SK-N-SH (cell line): ENCODE measurements around the gene LRRC27. TPM values are rescaled to one million over a fixed set of nuclear protein-coding genes. Genes with fewer than 3 reads are reported as not detected.

Experiments
- CTCF ChIA-PET: fragments of 300-600, 350-600 bp; formaldehyde crosslinking; extraction: SDS; loops from one replicate; lab custom pipeline; 2021; lab: Yijun Ruan, JAX
- POLR2A ChIA-PET: fragments of 350-600 bp; sonication (Branson Sonifier 250); formaldehyde crosslinking; extraction: SDS; loops from one replicate; lab custom pipeline; 2020; ENCODE audit warnings: antibody characterized with exemption, inconsistent platforms; lab: Yijun Ruan, JAX
- DNase-seq: peaks from one replicate; pipeline ENCODE4 v3.0.0; 2012
- H2AFZ ChIP-seq: fragments of 200-600 bp; sonication (generic); 2 replicates; pipeline ENCODE4 v1.8.1; 2016; ENCODE audit warnings: antibody characterized with exemption, mild to moderate bottlenecking, low read depth
- H3F3A ChIP-seq: fragments of 200-600 bp; sonication (generic); replicated peaks from 2 replicates; pipeline ENCODE3; 2016; ENCODE audit warnings: antibody characterized with exemption, mild to moderate bottlenecking; ENCODE audit not compliant: insufficient read depth
- H3K27ac ChIP-seq, 2 experiments: fragments of 200-500 bp in 1 of 2; fragments of 200-600 bp in 1 of 2; sonication (Bioruptor generic) in 1 of 2; sonication (generic), shearing (Covaris generic) in 1 of 2; 2 replicates each; pipeline versions ENCODE4 v1.5.1 to v1.6.1; 2014 to 2016; ENCODE audit warnings: low read depth in 2 of 2, inconsistent platforms in 1 of 2, low read length in 1 of 2, mild to moderate bottlenecking in 1 of 2, mixed read lengths in 1 of 2
- H3K27me3 ChIP-seq: fragments of 200-600 bp; sonication (generic), shearing (Covaris generic); 2 replicates; pipeline ENCODE4 v1.6.1; 2016; ENCODE audit warnings: mixed run types; ENCODE audit not compliant: insufficient read depth
- H3K36me3 ChIP-seq, 2 experiments: fragments of 200-500 bp in 1 of 2; fragments of 200-600 bp in 1 of 2; sonication (Bioruptor generic) in 1 of 2; sonication (generic) in 1 of 2; replicated peaks in 1 of 2; 2 replicates each; pipeline versions ENCODE3 to v1.5.1; 2014 to 2016; ENCODE audit warnings: low read length in 1 of 2, mild to moderate bottlenecking in 1 of 2; ENCODE audit not compliant: insufficient read depth in 2 of 2, control insufficient read depth in 1 of 2
- H3K4me1 ChIP-seq, 2 experiments: fragments of 200-500 bp in 1 of 2; fragments of 200-600 bp in 1 of 2; sonication (Bioruptor generic) in 1 of 2; sonication (generic), shearing (Covaris generic) in 1 of 2; 2 replicates each; pipeline versions ENCODE4 v1.5.1 to v1.6.1; 2014 to 2016; ENCODE audit warnings: low read depth in 1 of 2, low read length in 1 of 2, mixed run types in 1 of 2; ENCODE audit not compliant: insufficient read depth in 2 of 2, control insufficient read depth in 1 of 2
- H3K4me2 ChIP-seq: fragments of 200-600 bp; sonication (generic), shearing (Covaris generic); 2 replicates; pipeline ENCODE4 v1.6.1; 2017; ENCODE audit warnings: mixed run types
- H3K4me3 ChIP-seq, 2 experiments: fragments of 200-500 bp in 1 of 2; fragments of 200-600 bp in 1 of 2; sonication (Bioruptor generic) in 1 of 2; sonication (generic), shearing (Covaris generic) in 1 of 2; 2 replicates each; pipeline versions ENCODE4 v1.5.1 to v1.8.1; 2014 to 2016; ENCODE audit warnings: low read depth in 2 of 2, inconsistent platforms in 1 of 2, low read length in 1 of 2, mild to moderate bottlenecking in 1 of 2, mixed read lengths in 1 of 2, moderate library complexity in 1 of 2
- H3K79me2 ChIP-seq: fragments of 200-600 bp; sonication (generic); 2 replicates; pipeline ENCODE4 v1.8.1; 2017; ENCODE audit warnings: mild to moderate bottlenecking; ENCODE audit not compliant: insufficient read depth
- H3K9ac ChIP-seq: fragments of 200-600 bp; sonication (generic); 2 replicates; pipeline ENCODE4 v1.6.1; 2017; ENCODE audit warnings: mixed run types
- H3K9me2 ChIP-seq: fragments of 200-600 bp; sonication (generic); 2 replicates; pipeline ENCODE4 v1.6.1; 2017; ENCODE audit warnings: mixed run types
- H3K9me3 ChIP-seq: fragments of 200-600 bp; sonication (generic); 2 replicates; pipeline ENCODE4 v1.6.1; 2017; ENCODE audit warnings: mixed run types, mild to moderate bottlenecking, moderate library complexity
- H4K20me1 ChIP-seq: fragments of 200-600 bp; sonication (generic); 2 replicates; pipeline ENCODE4 v1.6.1; 2017; ENCODE audit warnings: mild to moderate bottlenecking, mixed run types; ENCODE audit not compliant: insufficient read depth
- CHD2 ChIP-seq: fragments of 150-350 bp; IDR thresholded peaks from 2 replicates; pipeline ENCODE4 v1.6.1; 2018; ENCODE audit warnings: low read length; ENCODE audit not compliant: partially characterized antibody
- CTCF ChIP-seq: fragments of 200-600 bp; sonication (generic); IDR thresholded peaks from 2 replicates; pipeline ENCODE4 v1.6.1; 2017; ENCODE audit warnings: antibody characterized with exemption, mild to moderate bottlenecking, moderate library complexity
- ELF1 ChIP-seq: IDR thresholded peaks from 2 replicates; pipeline ENCODE4 v1.4.0; 2012
- EP300 ChIP-seq, 2 experiments: IDR thresholded peaks; 2 replicates each; pipeline versions ENCODE4 v1.4.0 to v1.6.1; 2012; ENCODE audit warnings: borderline replicate concordance in 1 of 2, low read depth in 1 of 2, low read length in 1 of 2
- EZH2phosphoT487 ChIP-seq: fragments of 200-600 bp; sonication (generic); IDR thresholded peaks from 2 replicates; pipeline ENCODE4 v1.6.1; 2017; ENCODE audit warnings: low read depth, mixed run types, mild to moderate bottlenecking, antibody characterized with exemption, moderate library complexity, borderline replicate concordance
- FOSL2 ChIP-seq: IDR thresholded peaks from 2 replicates; pipeline ENCODE4 v1.4.0; 2012; ENCODE audit warnings: low read depth, mild to moderate bottlenecking, moderate library complexity, borderline replicate concordance
- FOXJ3 ChIP-seq: sonication (generic); formaldehyde crosslinking; IDR thresholded peaks from 2 replicates; pipeline ENCODE4 v1.5.1; 2020; ENCODE audit warnings: mild to moderate bottlenecking, missing genetic modification reagents
- GABPA ChIP-seq: IDR thresholded peaks from 2 replicates; pipeline ENCODE4 v1.4.0; 2012; ENCODE audit warnings: low read depth, mild to moderate bottlenecking
- JUND ChIP-seq: IDR thresholded peaks from 2 replicates; pipeline ENCODE4 v1.4.0; 2012
- MXI1 ChIP-seq: IDR thresholded peaks from 2 replicates; pipeline ENCODE4 v1.6.1; 2012; ENCODE audit warnings: mild to moderate bottlenecking, low read depth, low read length, improper control_type of control experiment
- NFIC ChIP-seq: IDR thresholded peaks from 2 replicates; pipeline ENCODE4 v1.4.0; 2012; ENCODE audit warnings: borderline replicate concordance
- NRF1 ChIP-seq: IDR thresholded peaks from 2 replicates; pipeline ENCODE4 v1.6.1; 2012; ENCODE audit warnings: low read depth, mild to moderate bottlenecking, low read length
- POLR2AphosphoS5 ChIP-seq: IDR thresholded peaks from 2 replicates; pipeline ENCODE4 v1.6.1; 2012; ENCODE audit warnings: low read depth, low read length
- RAD21 ChIP-seq: IDR thresholded peaks from 2 replicates; pipeline ENCODE4 v1.6.1; 2012; ENCODE audit warnings: mild to moderate bottlenecking, low read length
- RCOR1 ChIP-seq: fragments of 150-350 bp; IDR thresholded peaks from 2 replicates; pipeline ENCODE4 v1.6.1; 2017; ENCODE audit warnings: antibody characterized with exemption, low read length
- REST ChIP-seq: IDR thresholded peaks from 2 replicates; pipeline ENCODE4 v1.6.1; 2012; ENCODE audit warnings: mild to moderate bottlenecking, low read depth, low read length, moderate library complexity
- RFX5 ChIP-seq: IDR thresholded peaks from 2 replicates; pipeline ENCODE4 v1.6.1; 2012; ENCODE audit warnings: mild to moderate bottlenecking, improper control_type of control experiment, low read length
- SMC3 ChIP-seq: IDR thresholded peaks from 2 replicates; pipeline ENCODE4 v1.6.1; 2012; ENCODE audit warnings: low read depth, low read length, improper control_type of control experiment
- TAF1 ChIP-seq: IDR thresholded peaks from 2 replicates; pipeline ENCODE4 v1.6.1; 2012; ENCODE audit warnings: low read depth, mild to moderate bottlenecking, low read length, moderate library complexity, borderline replicate concordance
- USF1 ChIP-seq: IDR thresholded peaks from 2 replicates; pipeline ENCODE4 v1.4.0; 2012; ENCODE audit warnings: low read depth, borderline replicate concordance
- USF2 ChIP-seq: fragments of 150-350 bp; IDR thresholded peaks from 2 replicates; pipeline ENCODE4 v1.6.1; 2017; ENCODE audit warnings: antibody characterized with exemption, low read length, low read depth, borderline replicate concordance
- YY1 ChIP-seq: IDR thresholded peaks from 2 replicates; pipeline ENCODE4 v1.4.0; 2012; ENCODE audit warnings: low read depth, mild to moderate bottlenecking
- WGBS: methylation state at CpG from one replicate; pipeline ENCODE4 v1.1.6; 2017; ENCODE audit warnings: low lambda C conversion rate; 5-methylcytosine and 5-hydroxymethylcytosine counted together
- polyA plus RNA-seq, 3 experiments: library from polyadenylated mRNA; depleted of rRNA; stranded (reverse); fragments of >200 nt; gene quantifications; 2 replicates each; pipeline ENCODE4 v1.2.3, GENCODE V29; 2012

LRRC27 gene
- polyA plus RNA-seq, 1 of the 3 experiments (the other 2 are of a cell fraction): 10.0 TPM

GRCh38 chr10:132290631-132291030 lies 41.4 kb upstream of the LRRC27 start:
- no peak overlapping the region for H2AFZ ChIP-seq
- 71% methylated on average over 5 of the region's 6 CpGs for WGBS
- no peaks in the 10 kb centered on the region for H3K27me3 ChIP-seq
- no peaks in the 10 kb centered on the region for H3K36me3 ChIP-seq
- no peaks in the 10 kb centered on the region for H3K9me2 ChIP-seq
- no peaks in the 10 kb centered on the region for H4K20me1 ChIP-seq
- H3K4me2 ChIP-seq: no peak overlapping the region
- H3F3A ChIP-seq: no peaks in the 10 kb centered on the region
- H3K79me2 ChIP-seq: no peaks in the 10 kb centered on the region
- ChIA-PET CTCF (no interaction called here), POLR2A (no interaction called here)
- DNase-seq: no peak
- no peak for TF ChIP-seq EP300 (IDR thresholded peaks at IDR 0.05; ENCODE audit: borderline replicate concordance in 1 of 2, low read depth in 1 of 2, low read length in 1 of 2)
- TF ChIP-seq USF2: no peak
- no peak for TF ChIP-seq RFX5
- TF ChIP-seq CHD2: no peak
- no peak for TF ChIP-seq EZH2phosphoT487
- no peak overlapping the region for H3K27ac ChIP-seq
- no peaks in the 10 kb centered on the region for H3K9me3 ChIP-seq
- no peak overlapping the region for H3K9ac ChIP-seq
- H3K4me1 ChIP-seq: peaks cover 0 to 43% of the 10 kb centered on the region in 2 experiments; a peak in 2 of 4 replicates
- no peak overlapping the region for H3K4me3 ChIP-seq

GRCh38 chr10:132291826-132292225 lies 40.2 kb upstream of the LRRC27 start:
- no peak overlapping the region for H3K4me3 ChIP-seq
- H3K9me2 ChIP-seq: no peaks in the 10 kb centered on the region
- H3F3A ChIP-seq: no peaks in the 10 kb centered on the region
- H3K9me3 ChIP-seq: no peaks in the 10 kb centered on the region
- H3K9ac ChIP-seq: no peak overlapping the region
- H2AFZ ChIP-seq: no peak overlapping the region
- ChIA-PET POLR2A (no interaction called here), CTCF (no interaction called here)
- no peaks in the 10 kb centered on the region for H4K20me1 ChIP-seq
- peak overlapping the region in 1 of 2 experiments; percentile 96; a peak in 1 of 4 replicates for H3K27ac ChIP-seq
- H3K36me3 ChIP-seq: no peaks in the 10 kb centered on the region
- 57% methylated on average over 2 of the region's 5 CpGs for WGBS
- peaks cover 0 to 54% of the 10 kb centered on the region in 2 experiments; a peak in 2 of 4 replicates for H3K4me1 ChIP-seq
- H3K27me3 ChIP-seq: no peaks in the 10 kb centered on the region
- no peaks in the 10 kb centered on the region for H3K79me2 ChIP-seq
- DNase-seq: no peak
- no peak overlapping the region for H3K4me2 ChIP-seq
- no peak for TF ChIP-seq REST
- no peak for TF ChIP-seq YY1
- no peak for TF ChIP-seq FOSL2
- TF ChIP-seq NFIC: no peak
- no peak for TF ChIP-seq TAF1
- TF ChIP-seq JUND: no peak
- no peak for TF ChIP-seq FOXJ3 (CRISPR knock-in tag)
- TF ChIP-seq USF2: no peak
- no peak for TF ChIP-seq GABPA
- TF ChIP-seq RCOR1: no peak
- TF ChIP-seq USF1: no peak
- TF ChIP-seq MXI1: no peak
- TF ChIP-seq ELF1: no peak
- TF ChIP-seq SMC3: no peak
- no peak for TF ChIP-seq RAD21
- no peak for TF ChIP-seq NRF1
- TF ChIP-seq POLR2AphosphoS5: no peak
- no peak for TF ChIP-seq CHD2
- no peak for TF ChIP-seq CTCF
